ENCODE results near the gene ZNF277.

ZNF277 gene

DNA sequence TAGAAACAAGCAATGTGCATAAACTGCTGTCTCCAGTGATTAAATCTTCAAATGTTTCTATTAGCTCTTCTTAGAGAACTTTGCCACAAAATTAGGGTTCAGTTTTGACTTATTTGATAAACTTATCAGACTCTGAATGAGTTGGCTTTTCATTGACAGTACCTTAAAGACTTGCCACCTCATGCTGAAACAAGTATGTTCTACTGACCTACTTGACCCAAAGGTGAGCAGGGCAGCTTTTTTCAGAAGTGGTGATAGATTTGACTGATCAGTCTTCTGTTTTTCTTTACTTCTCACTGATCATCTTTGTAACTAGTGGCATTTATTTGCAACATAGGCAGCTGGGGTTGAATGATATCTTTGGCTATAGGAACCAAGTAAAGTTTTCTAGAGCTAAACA is 7.8 kb downstream of the ZNF277 start:
- TF ChIP-seq REPIN1 (tag by site-specific recombination; IDR thresholded peaks at IDR 0.05; ENCODE audit: low read depth): no peak
- no peak for TF ChIP-seq ZSCAN30 (tag by site-specific recombination; IDR thresholded peaks at IDR 0.05)
- TF ChIP-seq, protein P1, sequence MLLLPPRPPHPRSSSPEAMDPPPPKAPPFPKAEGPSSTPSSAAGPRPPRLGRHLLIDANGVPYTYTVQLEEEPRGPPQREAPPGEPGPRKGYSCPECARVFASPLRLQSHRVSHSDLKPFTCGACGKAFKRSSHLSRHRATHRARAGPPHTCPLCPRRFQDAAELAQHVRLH (tag by site-specific recombination; IDR thresholded peaks at IDR 0.05): no peak
- TF ChIP-seq SP7 (tag by site-specific recombination; IDR thresholded peaks at IDR 0.05): no peak
- TF ChIP-seq ZFP3 (tag by site-specific recombination; IDR thresholded peaks at IDR 0.05; ENCODE audit: low read depth): no peak
- TF ChIP-seq, protein P2, sequence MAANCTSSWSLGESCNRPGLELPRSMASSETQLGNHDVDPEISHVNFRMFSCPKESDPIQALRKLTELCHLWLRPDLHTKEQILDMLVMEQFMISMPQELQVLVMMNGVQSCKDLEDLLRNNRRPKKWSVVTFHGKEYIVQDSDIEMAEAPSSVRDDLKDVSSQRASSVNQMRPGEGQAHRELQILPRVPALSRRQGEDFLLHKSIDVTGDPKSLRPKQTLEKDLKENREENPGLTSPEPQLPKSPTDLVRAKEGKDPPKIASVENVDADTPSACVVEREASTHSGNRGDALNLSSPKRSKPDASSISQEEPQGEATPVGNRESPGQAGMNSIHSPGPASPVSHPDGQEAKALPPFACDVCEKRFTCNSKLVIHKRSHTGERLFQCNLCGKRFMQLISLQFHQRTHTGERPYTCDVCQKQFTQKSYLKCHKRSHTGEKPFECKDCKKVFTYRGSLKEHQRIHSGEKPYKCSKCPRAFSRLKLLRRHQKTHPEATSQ (tag by site-specific recombination; IDR thresholded peaks at IDR 0.05): no peak
- TF ChIP-seq ZNF555 (tag by site-specific recombination; conservative IDR thresholded peaks at IDR 0.05): no peak
- TF ChIP-seq ZNF2 (tag by site-specific recombination; IDR thresholded peaks at IDR 0.05): no peak
- TF ChIP-seq ZNF335 (tag by site-specific recombination; conservative IDR thresholded peaks at IDR 0.05): no peak
- TF ChIP-seq ZNF654 (tag by site-specific recombination; IDR thresholded peaks at IDR 0.05; ENCODE audit: low read depth): no peak
- no peak for TF ChIP-seq ZNF529 (tag by site-specific recombination; IDR thresholded peaks at IDR 0.05; ENCODE audit: insufficient replicate concordance)
- TF ChIP-seq ZNF548 (tag by site-specific recombination; IDR thresholded peaks at IDR 0.05): no peak
- Histone ChIP-seq H3K36me3 (ENCODE audit: control insufficient read depth in 2 of 2, insufficient read depth in 1 of 2, low read length in 2 of 2) (no peaks in the 10 kb centered on the region), H3K9me3 (ENCODE audit: control insufficient read depth, insufficient read depth, low read depth, low read length) (no peaks in the 10 kb centered on the region), H3K4me3 (ENCODE audit: low read depth, low read length) (no peak overlapping the region), H3K4me1 (ENCODE audit: control insufficient read depth, insufficient read depth, low read length) (peaks cover 2% of the 10 kb centered on the region; the same call in 1 of the 2 replicates), H3K27ac (ENCODE audit: extremely low read depth, low read depth, low read length) (no peak overlapping the region)
- ChIA-PET POLR2A (interaction anchor here (1.2 kb wide), 1 partner anchor 8 kb away, joined by 4 read pairs; the partner anchor contains the start of genes DOCK4 and ZNF277), CTCF (interaction anchor here (0.7 kb wide), 1 partner anchor 41 kb away, joined by 3 read pairs; no protein-coding TSS in a partner anchor)

DNA sequence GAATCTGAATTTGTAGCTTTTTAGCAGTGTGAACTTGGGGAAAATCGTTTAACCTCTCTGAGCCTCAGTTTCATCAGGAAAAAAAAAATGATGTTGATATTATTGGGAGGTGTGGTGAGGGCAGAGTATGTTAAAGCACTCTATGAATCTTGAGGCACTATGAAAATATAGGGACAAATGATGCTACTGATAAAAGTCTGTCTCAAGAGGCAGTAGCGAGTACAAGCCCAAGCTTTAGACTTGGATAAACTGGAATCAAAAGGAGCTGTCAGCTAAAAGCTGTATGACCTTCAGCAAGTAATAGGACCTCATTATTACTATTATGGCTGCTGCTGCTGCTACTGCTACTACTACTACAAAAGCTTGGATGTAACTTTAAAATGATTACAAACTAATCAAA is 8.4 kb downstream of the ZNF277 start:
- CTCF ChIA-PET: interaction anchor here (0.7 kb wide), 1 partner anchor 40 kb away, joined by 3 read pairs; no protein-coding TSS in a partner anchor
- Histone ChIP-seq H3K4me3 (ENCODE audit: low read depth, low read length) (no peak overlapping the region), H3K36me3 (ENCODE audit: control insufficient read depth in 2 of 2, insufficient read depth in 1 of 2, low read length in 2 of 2) (no peaks in the 10 kb centered on the region), H3K9me3 (ENCODE audit: control insufficient read depth, insufficient read depth, low read depth, low read length) (no peaks in the 10 kb centered on the region), H3K27ac (ENCODE audit: extremely low read depth, low read depth, low read length) (no peak overlapping the region), H3K4me1 (ENCODE audit: control insufficient read depth, insufficient read depth, low read length) (peaks cover 2% of the 10 kb centered on the region; the same call in 1 of the 2 replicates)
- TF ChIP-seq ZNF658 (tag by site-specific recombination; IDR thresholded peaks at IDR 0.05): no peak
- TF ChIP-seq ZNF623 (tag by site-specific recombination; IDR thresholded peaks at IDR 0.05): no peak
- no peak for TF ChIP-seq ZNF302 (tag by site-specific recombination; IDR thresholded peaks at IDR 0.05; ENCODE audit: low read depth)
- TF ChIP-seq ZNF677 (tag by site-specific recombination; IDR thresholded peaks at IDR 0.05): no peak
- TF ChIP-seq, protein P3, sequence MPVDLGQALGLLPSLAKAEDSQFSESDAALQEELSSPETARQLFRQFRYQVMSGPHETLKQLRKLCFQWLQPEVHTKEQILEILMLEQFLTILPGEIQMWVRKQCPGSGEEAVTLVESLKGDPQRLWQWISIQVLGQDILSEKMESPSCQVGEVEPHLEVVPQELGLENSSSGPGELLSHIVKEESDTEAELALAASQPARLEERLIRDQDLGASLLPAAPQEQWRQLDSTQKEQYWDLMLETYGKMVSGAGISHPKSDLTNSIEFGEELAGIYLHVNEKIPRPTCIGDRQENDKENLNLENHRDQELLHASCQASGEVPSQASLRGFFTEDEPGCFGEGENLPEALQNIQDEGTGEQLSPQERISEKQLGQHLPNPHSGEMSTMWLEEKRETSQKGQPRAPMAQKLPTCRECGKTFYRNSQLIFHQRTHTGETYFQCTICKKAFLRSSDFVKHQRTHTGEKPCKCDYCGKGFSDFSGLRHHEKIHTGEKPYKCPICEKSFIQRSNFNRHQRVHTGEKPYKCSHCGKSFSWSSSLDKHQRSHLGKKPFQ (tag by site-specific recombination; IDR thresholded peaks at IDR 0.05): no peak
- no peak for TF ChIP-seq HOXD13 (CRISPR knock-in tag; IDR thresholded peaks at IDR 0.05; ENCODE audit: borderline replicate concordance)
- no peak for TF ChIP-seq ZNF335 (tag by site-specific recombination; conservative IDR thresholded peaks at IDR 0.05)
- no peak for TF ChIP-seq ZNF184 (tag by site-specific recombination; IDR thresholded peaks at IDR 0.05)
- TF ChIP-seq, protein P4, sequence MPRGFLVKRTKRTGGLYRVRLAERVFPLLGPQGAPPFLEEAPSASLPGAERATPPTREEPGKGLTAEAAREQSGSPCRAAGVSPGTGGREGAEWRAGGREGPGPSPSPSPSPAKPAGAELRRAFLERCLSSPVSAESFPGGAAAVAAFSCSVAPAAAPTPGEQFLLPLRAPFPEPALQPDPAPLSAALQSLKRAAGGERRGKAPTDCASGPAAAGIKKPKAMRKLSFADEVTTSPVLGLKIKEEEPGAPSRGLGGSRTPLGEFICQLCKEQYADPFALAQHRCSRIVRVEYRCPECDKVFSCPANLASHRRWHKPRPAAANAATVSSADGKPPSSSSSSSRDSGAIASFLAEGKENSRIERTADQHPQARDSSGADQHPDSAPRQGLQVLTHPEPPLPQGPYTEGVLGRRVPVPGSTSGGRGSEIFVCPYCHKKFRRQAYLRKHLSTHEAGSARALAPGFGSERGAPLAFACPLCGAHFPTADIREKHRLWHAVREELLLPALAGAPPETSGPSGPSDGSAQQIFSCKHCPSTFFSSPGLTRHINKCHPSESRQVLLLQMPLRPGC (tag by site-specific recombination; IDR thresholded peaks at IDR 0.05): no peak
- TF ChIP-seq TCF7L2 (IDR thresholded peaks at IDR 0.05; ENCODE audit: borderline replicate concordance, low read depth, low read length): no peak
- POLR2A ChIA-PET: interaction anchor here (1.2 kb wide), 1 partner anchor 9 kb away, joined by 4 read pairs; the partner anchor contains the start of genes DOCK4 and ZNF277
